HepG2 (cell line): ENCODE results near the gene RAET1L. TPM values are rescaled to one million over a fixed set of nuclear protein-coding genes. Genes with fewer than 3 reads are reported as not detected.
A peak's percentile ranks its signal among the peaks of the same experiment; 100 is the strongest.

Experiments used
- ATAC-seq: fragments of 200-7000 bp; cut with Tn5 transposase; 3 replicates; pipeline ENCODE4 v1.9.1; 2020; ENCODE audit warnings: mild to moderate bottlenecking, moderate library complexity
- BruUV-seq: library from RNA; stranded (reverse); fragments of 400-500 nt; replicated peaks from 2 replicates; lab custom pipeline; 2021; lab: Mats Ljungman, UMichigan
- CTCF ChIA-PET: fragments of 300-600 bp; formaldehyde crosslinking; extraction: SDS; loops from one replicate; lab custom pipeline; 2021; ENCODE audit warnings: low total read pairs, inconsistent platforms, low intra/inter-chr PET ratio; lab: Yijun Ruan, JAX
- POLR2A ChIA-PET: fragments of 350-600 bp; sonication (Branson Sonifier 250); formaldehyde crosslinking; loops from one replicate; lab custom pipeline; 2020; ENCODE audit warnings: antibody characterized with exemption, inconsistent platforms; lab: Yijun Ruan, JAX
- DNase-seq: peaks from one replicate; pipeline ENCODE4 v3.0.0-alpha.2; 2015; ENCODE audit warnings: low spot score
- FAIRE-seq: peaks from 3 replicates; lab custom pipeline; 2011; peaks lifted over from hg19 to GRCh38; lab: Jason Lieb, UNC
- H2AFZ ChIP-seq: one replicate; pipeline ENCODE4 v1.6.1; 2011; ENCODE audit warnings: low read length, inconsistent platforms
- H3K27ac ChIP-seq: fragments of 300-600 bp; 3 replicates; pipeline ENCODE4 v1.8.0; 2011; ENCODE audit warnings: mixed run types, mild to moderate bottlenecking, mixed read lengths, low read length, inconsistent platforms; ENCODE audit not compliant: insufficient read depth; ENCODE audit errors: extremely low read length
- H3K27me3 ChIP-seq, 2 experiments: fragments of 200-600 bp in 1 of 2; 2 replicates in 1 of 2; 3 replicates in 1 of 2; pipeline versions ENCODE4 v1.6.0 to v1.8.0; 2011; ENCODE audit warnings: low read length in 2 of 2, mild to moderate bottlenecking in 2 of 2, moderate library complexity in 2 of 2, inconsistent platforms in 1 of 2; ENCODE audit not compliant: insufficient read depth in 2 of 2, control insufficient read depth in 1 of 2
- H3K36me3 ChIP-seq, 2 experiments: fragments of 200-600 bp in 1 of 2; replicated peaks in 1 of 2; 2 replicates in 1 of 2; 3 replicates in 1 of 2; pipeline versions ENCODE4 v1.5.1 to v1.8.0; 2011; ENCODE audit warnings: low read length in 2 of 2, inconsistent platforms in 1 of 2; ENCODE audit not compliant: insufficient read depth in 2 of 2, control insufficient read depth in 1 of 2
- H3K4me1 ChIP-seq: 2 replicates; pipeline ENCODE4 v1.5.1; 2012; ENCODE audit warnings: low read length, inconsistent platforms; ENCODE audit not compliant: insufficient read depth
- H3K4me2 ChIP-seq: 2 replicates; pipeline ENCODE4 v1.6.0; 2011; ENCODE audit warnings: low read depth, low read length, inconsistent platforms
- H3K4me3 ChIP-seq, 3 experiments: fragments of 200-600 bp in 1 of 3; sonication (generic), shearing (Covaris generic) in 1 of 3; replicated peaks in 1 of 3; 2 replicates each; pipeline ENCODE4 v1.5.1; 2011 to 2016; ENCODE audit warnings: low read length in 3 of 3, inconsistent platforms in 2 of 3, low read depth in 2 of 3, mild to moderate bottlenecking in 2 of 3, control low read depth in 1 of 3, mixed read lengths in 1 of 3; ENCODE audit not compliant: insufficient read depth in 1 of 3
- H3K79me2 ChIP-seq: one replicate; pipeline ENCODE4 v1.6.1; 2011; ENCODE audit warnings: low read length, inconsistent platforms; ENCODE audit not compliant: insufficient read depth
- H3K9ac ChIP-seq: 2 replicates; pipeline ENCODE4 v1.6.0; 2011; ENCODE audit warnings: mild to moderate bottlenecking, low read depth, low read length, inconsistent platforms; ENCODE audit not compliant: insufficient read depth
- H3K9me3 ChIP-seq: 2 replicates; pipeline ENCODE4 v1.5.1; 2012; ENCODE audit warnings: mild to moderate bottlenecking, low read length
- H4K20me1 ChIP-seq: 2 replicates; pipeline ENCODE4 v1.6.0; 2011; ENCODE audit warnings: inconsistent platforms, mild to moderate bottlenecking, low read length, moderate library complexity; ENCODE audit not compliant: insufficient read depth
- MAFF ChIP-seq: IDR thresholded peaks from 2 replicates; pipeline ENCODE4 v1.6.1; 2011; ENCODE audit warnings: low read depth, low read length, improper control_type of control experiment
- SALL1 ChIP-seq: sonication (generic); formaldehyde crosslinking; IDR thresholded peaks from 2 replicates; pipeline ENCODE4 v1.8.0; 2022; ENCODE audit warnings: mild to moderate bottlenecking, missing genetic modification reagents
- YEATS2 ChIP-seq: sonication (generic); formaldehyde crosslinking; IDR thresholded peaks from 2 replicates; pipeline ENCODE4 v1.4.0; 2020; ENCODE audit warnings: missing genetic modification reagents, borderline replicate concordance
- ZBTB39 ChIP-seq: sonication (generic); formaldehyde crosslinking; IDR thresholded peaks from 2 replicates; pipeline ENCODE4 v1.5.0; 2020; ENCODE audit warnings: missing genetic modification reagents
- ZFP90 ChIP-seq: sonication (generic); formaldehyde crosslinking; IDR thresholded peaks from 2 replicates; pipeline ENCODE4 v1.8.0; 2022; ENCODE audit warnings: missing genetic modification reagents, mild to moderate bottlenecking, inconsistent platforms, borderline replicate concordance
- ZNF496 ChIP-seq: sonication (generic); formaldehyde crosslinking; IDR thresholded peaks from 2 replicates; pipeline ENCODE4 v1.8.1; 2023; ENCODE audit warnings: mild to moderate bottlenecking, moderate library complexity, missing genetic modification reagents; ENCODE audit not compliant: insufficient replicate concordance
- WGBS: methylation state at CpG from one replicate; pipeline ENCODE4 v1.1.6; 2017; ENCODE audit warnings: low lambda C conversion rate; 5-methylcytosine and 5-hydroxymethylcytosine counted together
- in situ Hi-C: cut with HindIII; loops from 2 replicates; pipeline ENCODE4 v1.10.0; 2017; ENCODE audit warnings: low pct_unique_long_range_greater_than_20kb; ENCODE audit not compliant: extremely low pct_ligation_motif_present
- intact Hi-C: fragments of 100-400 bp; cut with micrococcal nuclease; formaldehyde crosslinking; loops from one replicate; pipeline ENCODE4 v1.10.0; 2022; ENCODE audit not compliant: unreplicated experiment
- polyA plus RNA-seq, 8 experiments: library from polyadenylated mRNA; depleted of rRNA in 3 of 8; stranded (reverse) in 7 of 8; unstranded in 1 of 8; fragments of >200 nt; fragmentation: Illumina TruSeq in 4 of 8; extraction: Trizol in 4 of 8; gene quantifications; 2 replicates each; pipeline versions ENCODE4 v1.2.1 to v1.2.3, GENCODE V29; 2011 to 2016; ENCODE audit warnings: low read depth in 4 of 8, missing spikeins in 1 of 8, mixed read lengths in 1 of 8; ENCODE audit not compliant: insufficient read depth in 1 of 8
- total RNA-seq, 5 experiments: library from RNA; depleted of rRNA; stranded (reverse); fragments of >200 nt; fragmentation: Illumina TruSeq; extraction: Trizol; gene quantifications; 2 replicates each; pipeline ENCODE4 v1.2.3, GENCODE V29; 2016; ENCODE audit warnings: low read depth in 1 of 5
- TF ChIP-seq, protein P1 (sequence below): sonication (generic); formaldehyde crosslinking; IDR thresholded peaks from 2 replicates; pipeline ENCODE4 v1.8.1; 2023; ENCODE audit warnings: missing genetic modification reagents, inconsistent platforms, borderline replicate concordance

RAET1L gene
- total and polyA plus RNA-seq, 2 of the 13 experiments (the other 11 are each of a cell fraction or from before 2014, with no cell fraction given) = not detected

DNA sequence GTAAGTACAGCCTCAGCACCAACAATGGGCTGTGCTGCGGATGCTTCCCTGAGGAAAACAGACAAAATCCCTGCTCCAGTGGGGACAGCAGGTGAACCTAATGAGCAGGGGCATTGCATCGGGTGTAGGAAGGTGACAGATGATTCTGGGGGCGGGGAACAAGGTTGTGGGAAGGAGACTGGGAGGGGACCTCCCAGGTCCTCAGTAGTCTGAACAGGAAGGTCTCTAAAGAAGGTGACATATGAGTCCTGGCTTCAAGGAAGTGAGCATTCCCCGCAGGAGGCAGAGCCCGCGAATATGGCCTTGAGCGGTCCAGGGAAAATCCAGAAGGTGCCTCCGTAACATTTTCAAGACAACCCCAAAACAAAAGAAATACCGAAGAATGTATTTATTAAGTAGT, 42.2 kb downstream of the RAET1L start (continued):
- TF ChIP-seq, protein P1, sequence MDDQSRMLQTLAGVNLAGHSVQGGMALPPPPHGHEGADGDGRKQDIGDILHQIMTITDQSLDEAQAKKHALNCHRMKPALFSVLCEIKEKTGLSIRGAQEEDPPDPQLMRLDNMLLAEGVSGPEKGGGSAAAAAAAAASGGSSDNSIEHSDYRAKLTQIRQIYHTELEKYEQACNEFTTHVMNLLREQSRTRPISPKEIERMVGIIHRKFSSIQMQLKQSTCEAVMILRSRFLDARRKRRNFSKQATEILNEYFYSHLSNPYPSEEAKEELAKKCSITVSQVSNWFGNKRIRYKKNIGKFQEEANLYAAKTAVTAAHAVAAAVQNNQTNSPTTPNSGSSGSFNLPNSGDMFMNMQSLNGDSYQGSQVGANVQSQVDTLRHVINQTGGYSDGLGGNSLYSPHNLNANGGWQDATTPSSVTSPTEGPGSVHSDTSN (CRISPR knock-in tag) = no peak

DNA sequence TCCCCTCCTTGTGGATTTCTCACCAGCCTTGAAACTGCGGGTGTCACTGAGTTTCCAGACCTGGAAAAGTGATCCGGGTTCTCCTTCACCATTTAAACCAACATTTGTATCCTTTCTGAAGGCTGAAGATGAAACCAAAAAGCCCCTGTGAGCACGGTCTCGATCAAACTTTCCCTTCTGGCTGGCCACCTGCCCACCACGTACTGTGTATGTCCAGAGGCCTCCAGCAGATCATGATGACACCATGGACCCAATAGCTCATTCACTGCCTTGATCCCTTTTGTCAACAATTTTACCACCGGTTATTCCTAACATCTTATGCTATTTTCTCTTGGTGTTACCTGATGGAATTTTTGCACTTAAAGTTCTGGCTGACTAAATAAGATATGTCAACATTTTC, 46.0 kb downstream of the RAET1L start:
- DNase-seq = no peak
- H3K79me2 ChIP-seq = no peaks in the 10 kb centered on the region
- FAIRE-seq = peak; percentile 40
- no TSS peak for BruUV-seq
- H3K27me3 ChIP-seq = peaks cover 2 to 27% of the 10 kb centered on the region in 2 experiments; a peak in 3 of 5 replicates
- no peak overlapping the region for H3K4me3 ChIP-seq
- TF ChIP-seq SALL1 (CRISPR knock-in tag) = 0 out of 2 replicates have a peak, but pooled peaks have one; percentile 23
- no peak for TF ChIP-seq YEATS2 (CRISPR knock-in tag)
- no peak for TF ChIP-seq ZNF496 (CRISPR knock-in tag)
- no peak for TF ChIP-seq ZFP90 (CRISPR knock-in tag)
- no peaks in the 10 kb centered on the region for H4K20me1 ChIP-seq
- no peak overlapping the region for H3K27ac ChIP-seq
- ChIA-PET POLR2A (no interaction called here), CTCF (no interaction called here)
- H3K4me1 ChIP-seq = no peaks in the 10 kb centered on the region
- H3K9ac ChIP-seq = no peak overlapping the region
- no peaks in the 10 kb centered on the region for H3K9me3 ChIP-seq
- intact Hi-C loops = no loop called here
- peak; percentile 71; the same call in 2 of the 3 replicates for ATAC-seq
- 7% methylated on average over 6 of the region's 6 CpGs for WGBS
- H3K4me2 ChIP-seq = no peak overlapping the region
- H2AFZ ChIP-seq = no peak overlapping the region
- in situ Hi-C loops = no loop called here
- H3K36me3 ChIP-seq = no peaks in the 10 kb centered on the region

GRCh38 chr6:149978610-149979009, 46.7 kb downstream of the RAET1L start:
- Histone ChIP-seq H3K4me3 (no peak overlapping the region), H4K20me1 (no peaks in the 10 kb centered on the region), H3K9ac (no peak overlapping the region), H2AFZ (no peak overlapping the region), H3K79me2 (no peaks in the 10 kb centered on the region), H3K36me3 (no peaks in the 10 kb centered on the region), H3K27ac (no peak overlapping the region), H3K4me2 (no peak overlapping the region), H3K4me1 (no peaks in the 10 kb centered on the region), H3K27me3 (peaks cover 3 to 30% of the 10 kb centered on the region in 2 experiments; a peak in 3 of 5 replicates), H3K9me3 (no peaks in the 10 kb centered on the region)
- POLR2A ChIA-PET = no interaction called here
- CTCF ChIA-PET = no interaction called here
- no peak for TF ChIP-seq ZBTB39 (CRISPR knock-in tag)
- no peak for TF ChIP-seq MAFF
- DNase-seq = no peak
- intact Hi-C loops (no loop called here), in situ Hi-C loops (no loop called here)
- BruUV-seq = no TSS peak
- ATAC-seq = no peak
- no peak for FAIRE-seq
